Fibroblast of lung (primary cell): ENCODE results near the gene OARD1. TPM values are rescaled to one million over a fixed set of nuclear protein-coding genes. Genes with fewer than 3 reads are reported as not detected.
A peak's percentile ranks its signal among the peaks of the same experiment; 100 is the strongest.

ENCODE experiments used
- DNase-seq, 2 donors: peaks; one replicate each; pipeline versions ENCODE4 v3.0.0 to v3.0.0-alpha.2; 2010; ENCODE audit warnings: low read depth in 2 of 2
- H2AFZ ChIP-seq: 2 replicates; pipeline ENCODE4 v1.5.1; 2012; ENCODE audit warnings: low read length, control low read depth, inconsistent platforms
- H3K27ac ChIP-seq: 2 replicates; pipeline ENCODE4 v1.5.1; 2011; ENCODE audit warnings: low read length, control low read depth; ENCODE audit not compliant: insufficient read depth
- H3K27me3 ChIP-seq: 2 replicates; pipeline ENCODE4 v1.5.1; 2011; ENCODE audit warnings: mild to moderate bottlenecking, low read length; ENCODE audit not compliant: control insufficient read depth, insufficient read depth
- H3K36me3 ChIP-seq: 2 replicates; pipeline ENCODE4 v1.5.1; 2011; ENCODE audit warnings: low read length; ENCODE audit not compliant: control insufficient read depth, insufficient read depth
- H3K4me1 ChIP-seq: 2 replicates; pipeline ENCODE4 v1.5.1; 2011; ENCODE audit warnings: low read length; ENCODE audit not compliant: control insufficient read depth, insufficient read depth; ENCODE audit errors: extremely low read depth
- H3K4me2 ChIP-seq: 2 replicates; pipeline ENCODE4 v1.5.1; 2011; ENCODE audit warnings: low read length, control low read depth; ENCODE audit not compliant: insufficient read depth; ENCODE audit errors: extremely low read depth
- H3K4me3 ChIP-seq, 4 experiments: fragments of 200-600 bp in 1 of 4; sonication (generic) in 1 of 4; replicated peaks in 1 of 4; 2 replicates each; pipeline ENCODE4 v1.5.1; 2011 to 2016; ENCODE audit warnings: low read length in 4 of 4, low read depth in 3 of 4, mild to moderate bottlenecking in 3 of 4, control low read depth in 2 of 4, inconsistent platforms in 1 of 4, mixed read lengths in 1 of 4; ENCODE audit not compliant: insufficient read depth in 1 of 4; ENCODE audit errors: control extremely low read depth in 1 of 4
- H3K79me2 ChIP-seq: 2 replicates; pipeline ENCODE4 v1.5.1; 2012; ENCODE audit warnings: mild to moderate bottlenecking, low read length, inconsistent platforms; ENCODE audit not compliant: control insufficient read depth, insufficient read depth
- H3K9ac ChIP-seq: 2 replicates; pipeline ENCODE4 v1.5.1; 2011; ENCODE audit warnings: mild to moderate bottlenecking, low read length, control low read depth; ENCODE audit not compliant: insufficient read depth
- H3K9me3 ChIP-seq: 2 replicates; pipeline ENCODE4 v1.5.1; 2012; ENCODE audit warnings: low read depth, low read length; ENCODE audit not compliant: control insufficient read depth, insufficient read depth
- H4K20me1 ChIP-seq: 2 replicates; pipeline ENCODE4 v1.5.1; 2011; ENCODE audit warnings: low read length; ENCODE audit not compliant: control insufficient read depth, insufficient read depth; ENCODE audit errors: extremely low read depth
- EZH2 ChIP-seq: IDR thresholded peaks from 2 replicates; pipeline ENCODE4 v1.5.1; 2012; ENCODE audit warnings: low read length, control low read depth, mild to moderate bottlenecking; ENCODE audit errors: missing control alignments
- polyA plus RNA-seq, 2 donors: library from polyadenylated mRNA; depleted of rRNA in 1 of 2; stranded (reverse) in 1 of 2; unstranded in 1 of 2; fragments of >200 nt; gene quantifications; 2 replicates each; pipeline ENCODE4 v1.2.1, GENCODE V29; 2011 to 2012; ENCODE audit warnings: missing spikeins in 1 of 2
- total RNA-seq: library from RNA; depleted of rRNA; stranded (reverse); fragments of >200 nt; gene quantifications from 2 replicates; pipeline ENCODE4 v1.2.1, GENCODE V29; 2014
- TF ChIP-seq, protein P1 (sequence below), 2 donors: IDR thresholded peaks in 1 of 2; conservative IDR thresholded peaks in 1 of 2; 1 replicate in 1 of 2; 2 replicates in 1 of 2; pipeline ENCODE4 v1.5.1; 2011 to 2012; ENCODE audit warnings: low read length in 2 of 2, control low read depth in 1 of 2, inconsistent platforms in 1 of 2, low read depth in 1 of 2, mild to moderate bottlenecking in 1 of 2

OARD1 gene
- total and polyA plus RNA-seq, 2 donors (not counting 1 experiment from before 2014, with no cell fraction given): 9.8 to 12.4 TPM

DNA sequence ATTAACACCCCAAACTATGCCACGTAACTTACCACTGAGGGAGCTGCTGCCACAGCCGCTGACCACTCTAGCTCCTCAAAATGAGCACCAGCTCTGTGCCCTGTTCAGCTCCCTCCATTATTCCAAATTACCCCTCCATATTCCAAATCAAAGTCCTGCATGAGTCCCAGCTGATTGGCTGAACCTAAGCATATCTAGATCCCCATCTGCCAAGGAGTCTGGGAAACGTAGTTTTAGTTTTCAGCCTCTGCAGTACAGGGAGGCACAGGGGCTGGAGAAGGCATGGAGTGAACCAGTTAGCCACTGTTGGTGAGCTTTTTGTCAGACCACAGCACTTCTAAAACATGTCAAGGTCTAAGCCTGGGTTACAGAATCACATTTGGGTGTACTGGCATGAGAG, 49.0 kb downstream of the OARD1 start:
- TF ChIP-seq, protein P1, sequence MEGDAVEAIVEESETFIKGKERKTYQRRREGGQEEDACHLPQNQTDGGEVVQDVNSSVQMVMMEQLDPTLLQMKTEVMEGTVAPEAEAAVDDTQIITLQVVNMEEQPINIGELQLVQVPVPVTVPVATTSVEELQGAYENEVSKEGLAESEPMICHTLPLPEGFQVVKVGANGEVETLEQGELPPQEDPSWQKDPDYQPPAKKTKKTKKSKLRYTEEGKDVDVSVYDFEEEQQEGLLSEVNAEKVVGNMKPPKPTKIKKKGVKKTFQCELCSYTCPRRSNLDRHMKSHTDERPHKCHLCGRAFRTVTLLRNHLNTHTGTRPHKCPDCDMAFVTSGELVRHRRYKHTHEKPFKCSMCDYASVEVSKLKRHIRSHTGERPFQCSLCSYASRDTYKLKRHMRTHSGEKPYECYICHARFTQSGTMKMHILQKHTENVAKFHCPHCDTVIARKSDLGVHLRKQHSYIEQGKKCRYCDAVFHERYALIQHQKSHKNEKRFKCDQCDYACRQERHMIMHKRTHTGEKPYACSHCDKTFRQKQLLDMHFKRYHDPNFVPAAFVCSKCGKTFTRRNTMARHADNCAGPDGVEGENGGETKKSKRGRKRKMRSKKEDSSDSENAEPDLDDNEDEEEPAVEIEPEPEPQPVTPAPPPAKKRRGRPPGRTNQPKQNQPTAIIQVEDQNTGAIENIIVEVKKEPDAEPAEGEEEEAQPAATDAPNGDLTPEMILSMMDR (conservative IDR thresholded peaks at IDR 0.05 in 1 of 2, IDR thresholded peaks at IDR 0.05 in 1 of 2; ENCODE audit: low read depth in 1 of 2, low read length in 2 of 2): no peak
- TF ChIP-seq EZH2: no peak
- peaks cover 2% of the 10 kb centered on the region for H3K4me1 ChIP-seq

DNA sequence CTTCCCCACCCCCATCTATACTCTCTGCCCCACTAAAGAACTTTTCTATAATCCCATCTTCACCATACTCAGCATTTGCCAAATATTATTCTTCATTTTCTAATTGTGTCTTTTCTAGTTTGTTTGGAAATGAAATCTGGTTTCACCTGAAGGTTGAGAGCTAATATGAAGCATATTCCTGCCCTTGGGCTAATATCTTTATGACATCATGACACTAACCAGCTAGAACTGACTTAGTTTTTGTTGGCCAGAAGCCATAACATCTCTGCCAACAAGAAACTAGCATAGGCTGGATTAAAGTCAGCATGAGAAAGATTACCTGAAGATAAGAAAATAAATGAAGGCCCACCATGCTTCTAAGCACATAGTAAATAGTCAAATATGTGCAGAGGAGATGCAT, 49.9 kb downstream of the OARD1 start:
- Histone ChIP-seq H3K27ac (no peak overlapping the region), H4K20me1 (no peaks in the 10 kb centered on the region), H3K79me2 (no peaks in the 10 kb centered on the region), H2AFZ (no peak overlapping the region), H3K4me3 (no peak overlapping the region), H3K9me3 (no peaks in the 10 kb centered on the region), H3K36me3 (no peaks in the 10 kb centered on the region), H3K4me2 (no peak overlapping the region), H3K27me3 (no peaks in the 10 kb centered on the region), H3K4me1 (no peaks in the 10 kb centered on the region), H3K9ac (no peak overlapping the region)
- peak; percentile 9 to 14 for DNase-seq
- TF ChIP-seq, protein P1 (conservative IDR thresholded peaks at IDR 0.05 in 1 of 2, IDR thresholded peaks at IDR 0.05 in 1 of 2; ENCODE audit: low read depth in 1 of 2, low read length in 2 of 2): no peak
- no peak for TF ChIP-seq EZH2

More for the DNA sequence above, 49.0 kb downstream of the OARD1 start:
- Histone ChIP-seq H3K27me3 (no peaks in the 10 kb centered on the region), H3K9me3 (no peaks in the 10 kb centered on the region), H3K9ac (no peak overlapping the region), H3K36me3 (no peaks in the 10 kb centered on the region), H3K79me2 (no peaks in the 10 kb centered on the region), H2AFZ (no peak overlapping the region), H4K20me1 (no peaks in the 10 kb centered on the region), H3K4me3 (no peak overlapping the region), H3K27ac (no peak overlapping the region), H3K4me2 (no peak overlapping the region)
- DNase-seq: no peak

- Histone ChIP-seq H3K27me3 (no peaks in the 10 kb centered on the region), H3K4me3 (no peak overlapping the region), H3K9ac (no peak overlapping the region), H3K4me1 (no peaks in the 10 kb centered on the region), H3K27ac (no peak overlapping the region), H2AFZ (no peak overlapping the region), H3K79me2 (no peaks in the 10 kb centered on the region), H4K20me1 (no peaks in the 10 kb centered on the region), H3K9me3 (no peaks in the 10 kb centered on the region), H3K36me3 (no peaks in the 10 kb centered on the region), H3K4me2 (no peak overlapping the region)
- DNase-seq: peak; percentile 10 to 74
- TF ChIP-seq, protein P1 (conservative IDR thresholded peaks at IDR 0.05 in 1 of 2, IDR thresholded peaks at IDR 0.05 in 1 of 2; ENCODE audit: low read depth in 1 of 2, low read length in 2 of 2): no peak
- no peak for TF ChIP-seq EZH2
Observed at GRCh38 chr6:41021832-41022231, 50.3 kb downstream of the OARD1 start.
